Stimulated activated CD4-positive, alpha-beta T cell treated with anti-CD3 and anti-CD28 coated beads, Interleukin-1b, Interleukin-23, amount 100 ng/mL, for 48 hours (primary cell): ENCODE data around the gene USP33.
"Not testable (repeated sequence)": the region's sequence is repeated elsewhere in the genome, so short reads cannot be mapped to it uniquely, and the experiment has no call there.

ENCODE experiments used
- DNase-seq: peaks from one replicate; pipeline ENCODE4 v3.0.0-alpha.2; 2020

Gene USP33

DNA sequence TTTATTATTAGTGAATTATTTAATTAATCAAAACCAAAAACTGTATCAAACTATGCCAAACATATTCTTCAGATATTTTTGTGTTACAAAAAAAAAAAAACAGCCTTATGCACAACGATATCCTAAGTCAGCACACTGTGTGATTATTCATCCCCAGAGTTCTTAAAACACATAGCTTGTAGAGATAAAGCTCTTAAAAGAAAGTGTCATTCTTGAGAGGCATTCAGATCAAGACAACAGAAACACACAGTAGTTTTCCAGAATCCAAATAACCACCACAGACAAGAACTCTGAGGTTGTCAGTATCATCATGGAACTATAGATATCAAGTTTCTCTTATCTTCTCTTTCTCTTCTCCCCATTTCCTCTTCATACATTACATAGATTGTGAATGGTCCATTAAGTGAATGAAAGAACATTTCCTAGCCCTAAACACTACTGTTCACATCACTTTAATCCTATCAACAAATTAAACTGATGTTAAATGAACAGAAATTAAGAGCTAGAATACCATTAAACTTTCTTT is 90.7 kb downstream of the USP33 start:
- no peak for DNase-seq

DNA sequence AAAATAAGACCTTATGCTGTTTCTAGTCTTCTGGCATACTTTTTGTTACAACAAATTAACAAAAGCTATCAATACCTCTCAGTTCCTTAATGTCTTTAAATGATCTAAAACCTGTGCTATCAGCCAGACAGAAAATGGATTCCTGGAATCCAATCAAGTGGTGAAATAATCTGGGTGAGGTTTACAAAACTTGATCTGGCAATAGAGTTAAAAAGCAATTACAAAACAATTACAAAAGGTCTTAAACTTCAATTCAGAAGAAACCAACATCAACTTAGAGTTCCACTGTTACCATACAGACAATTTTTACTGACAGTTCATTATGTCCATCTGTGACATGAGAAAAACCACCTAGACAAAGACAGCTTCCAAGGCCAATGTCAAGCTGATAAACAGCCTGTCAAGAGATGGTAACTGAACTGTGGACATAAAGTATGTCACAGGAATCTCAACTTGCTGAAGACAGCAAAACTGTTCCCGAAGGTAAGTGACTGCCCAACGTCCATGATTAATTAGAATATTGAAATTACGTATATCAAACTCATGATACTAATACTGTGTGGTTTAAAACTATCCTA is 94.6 kb downstream of the USP33 start:
- no peak for DNase-seq

DNA sequence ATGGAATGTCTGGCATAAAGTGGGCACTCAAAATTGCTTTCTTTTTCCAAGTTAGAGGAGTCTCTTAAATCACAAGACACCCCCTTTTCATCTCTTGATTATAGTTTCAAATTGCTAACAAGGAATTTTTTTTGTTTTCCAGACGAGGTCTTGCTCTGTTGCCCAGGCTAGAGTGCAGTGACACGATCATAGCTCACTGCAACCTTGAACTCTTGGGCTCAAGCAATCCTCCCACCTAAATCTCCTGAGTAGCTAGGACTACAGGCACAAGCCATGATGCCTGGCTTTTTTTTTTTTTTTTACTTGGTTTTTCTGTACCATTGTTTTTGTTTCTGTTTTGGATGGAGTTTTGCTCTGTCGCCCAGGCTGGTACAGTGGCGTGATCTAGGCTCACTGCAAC is 98.0 kb downstream of the USP33 start:
- no peak for DNase-seq

DNA sequence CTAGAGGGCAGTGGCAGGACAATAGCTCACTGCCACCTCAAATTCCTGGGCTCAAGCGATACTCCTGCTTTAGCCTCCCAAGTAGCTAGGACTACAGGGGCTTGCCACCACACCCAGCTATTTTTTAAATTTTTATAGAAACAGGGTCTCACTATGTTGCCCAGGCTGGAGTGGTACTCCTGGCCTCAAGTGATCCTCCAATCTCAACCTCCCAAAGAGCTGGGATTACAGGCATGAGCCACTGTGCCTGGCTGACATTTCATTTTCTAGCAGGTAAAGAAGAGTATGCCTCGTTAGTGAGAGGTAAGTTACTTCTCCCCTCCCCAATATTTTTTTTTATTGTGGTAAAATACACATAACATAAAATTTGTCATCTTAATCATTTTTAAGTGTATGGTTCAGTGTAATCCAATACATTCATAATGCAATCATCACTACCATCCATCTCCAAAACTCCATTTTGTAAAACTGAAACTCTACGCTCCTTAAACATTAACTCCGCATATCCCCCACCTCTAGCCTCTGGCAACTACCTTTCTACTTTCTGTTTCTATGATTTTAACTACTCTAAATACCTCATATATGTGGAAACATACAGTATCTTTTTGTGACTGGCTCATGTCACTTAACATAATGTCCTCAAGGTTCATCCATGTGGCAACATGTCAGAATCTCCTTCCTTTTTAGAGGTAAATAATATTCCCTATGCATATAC is 99.6 kb downstream of the USP33 start:
- no peak for DNase-seq

DNA sequence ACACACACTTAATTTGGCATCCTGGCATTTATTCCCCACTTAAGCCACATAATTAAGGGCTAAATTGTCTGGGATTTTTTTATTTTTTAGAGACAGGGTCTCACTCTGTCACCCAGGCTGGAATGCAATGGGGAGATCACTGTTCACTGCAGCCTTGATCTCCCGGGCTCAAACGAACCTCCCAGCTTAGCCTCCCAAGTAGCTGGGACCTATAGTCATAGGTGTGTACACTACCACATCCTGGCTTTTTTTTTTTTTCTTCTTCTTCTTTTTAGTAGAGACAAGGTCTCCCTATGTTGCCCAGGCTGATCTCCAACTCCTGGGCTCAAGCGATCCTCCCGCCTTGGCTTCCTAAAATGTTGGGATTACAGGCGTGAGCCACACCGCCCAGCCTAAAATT is 101.4 kb downstream of the USP33 start:
- no peak for DNase-seq

DNA sequence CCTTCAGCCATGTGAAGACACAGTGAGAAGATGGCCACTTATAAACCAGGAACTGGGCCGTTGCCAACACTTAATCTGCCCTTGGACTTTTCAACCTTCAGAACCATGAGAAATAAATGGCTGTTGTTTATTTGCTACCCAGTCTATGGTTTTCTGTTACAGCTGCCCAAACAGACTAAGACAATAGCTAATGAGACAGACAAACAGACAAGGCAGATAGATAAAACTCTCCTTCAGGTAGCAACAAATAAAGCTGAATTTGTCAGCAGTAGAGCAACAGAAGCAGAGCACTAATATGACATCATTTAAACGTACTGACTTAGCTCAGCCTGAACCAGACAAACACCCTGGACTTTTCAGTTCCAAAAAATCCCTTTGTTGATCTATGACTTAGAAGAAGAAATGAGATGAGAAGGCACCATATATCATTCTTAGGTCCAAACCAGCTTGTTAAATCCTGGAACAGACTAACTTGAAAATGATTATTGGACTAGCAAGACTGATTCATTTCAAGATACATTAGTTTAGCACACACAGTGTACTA is 104.1 kb downstream of the USP33 start:
- no peak for DNase-seq

DNA sequence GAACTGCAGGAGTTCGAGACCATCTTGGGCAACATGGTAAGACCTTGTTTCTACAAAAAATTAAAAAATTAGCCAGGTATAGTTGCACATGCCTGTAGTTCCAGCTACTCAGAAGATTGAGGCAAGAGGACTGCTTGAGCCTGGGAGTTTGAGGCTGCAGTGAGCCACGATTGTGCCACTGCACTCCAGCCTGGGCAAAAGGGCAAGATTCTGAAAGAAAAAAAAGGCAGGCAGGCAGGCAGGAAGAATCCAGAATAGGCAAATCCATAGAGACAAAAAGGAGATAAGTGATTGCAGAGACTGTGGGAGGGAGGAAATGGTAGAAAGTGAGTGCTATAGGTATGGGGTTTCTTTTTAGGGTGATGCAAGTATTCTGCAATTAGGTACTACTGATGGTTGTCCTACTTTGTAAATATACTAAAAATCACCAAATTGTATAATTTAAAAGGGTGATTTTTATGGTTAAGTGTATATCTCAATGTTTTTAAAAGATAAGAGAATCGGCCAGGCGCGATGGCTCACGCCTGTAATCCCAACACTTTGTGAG is 106.6 kb downstream of the USP33 start:
- DNase-seq = no peak

DNA sequence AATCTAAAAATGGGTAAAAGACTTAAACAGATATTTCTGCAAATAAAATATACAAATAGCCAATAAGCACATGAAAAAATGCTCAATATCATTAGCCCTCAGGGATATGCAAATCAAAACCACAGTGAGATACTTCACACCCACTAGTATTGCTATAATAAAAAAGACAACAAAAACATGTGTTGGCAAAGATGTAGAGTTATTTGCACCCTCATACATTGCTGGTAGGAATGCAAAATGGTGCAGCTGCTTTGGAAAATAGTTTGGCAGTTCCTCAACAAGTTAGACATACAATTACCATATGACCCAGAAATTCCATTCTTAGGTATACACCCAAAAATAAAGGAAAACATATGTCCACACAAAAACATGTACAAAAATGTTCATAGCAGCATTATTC is 107.4 kb downstream of the USP33 start:
- no peak for DNase-seq

DNA sequence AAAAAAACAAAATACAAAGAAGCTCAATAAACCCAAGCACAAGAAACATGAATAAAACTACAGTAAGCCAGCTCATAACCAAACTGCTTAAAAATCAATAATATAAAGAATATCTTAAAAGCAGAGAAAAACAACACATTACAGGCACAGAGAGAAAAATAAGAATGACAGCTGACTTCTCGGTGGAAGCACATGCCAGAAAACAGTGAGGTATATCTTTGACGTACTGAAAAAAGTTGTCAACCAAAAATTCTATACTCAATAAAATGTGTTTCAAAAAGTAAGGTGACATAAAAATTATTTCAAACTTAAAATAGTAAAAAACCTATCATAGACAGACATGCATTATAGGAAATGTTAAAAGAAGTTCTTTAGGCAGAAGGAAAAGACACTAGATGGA is 110.5 kb downstream of the USP33 start:
- DNase-seq = no peak

DNA sequence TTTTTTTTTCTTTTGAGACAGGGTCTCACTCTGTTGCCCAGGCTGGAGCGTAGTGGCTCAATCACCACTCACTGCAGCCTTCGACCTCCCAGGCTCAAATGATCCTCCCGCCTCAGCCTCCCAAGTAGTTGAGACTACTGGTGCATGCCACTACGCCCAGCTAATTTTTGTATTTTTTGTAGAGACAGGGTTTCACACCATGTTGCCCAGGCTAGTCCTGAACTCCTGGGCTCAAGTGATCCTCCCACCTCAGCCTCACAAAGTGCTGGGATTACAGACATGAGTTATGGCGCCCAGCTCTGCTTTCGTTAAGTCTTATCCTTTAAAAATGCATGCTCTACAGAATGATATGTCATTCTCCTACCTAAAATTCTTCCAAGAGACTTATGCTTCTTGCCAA is 113.4 kb downstream of the USP33 start:
- DNase-seq = not testable (repeated sequence)
